ENCODE results near the gene XPO4.

DNA sequence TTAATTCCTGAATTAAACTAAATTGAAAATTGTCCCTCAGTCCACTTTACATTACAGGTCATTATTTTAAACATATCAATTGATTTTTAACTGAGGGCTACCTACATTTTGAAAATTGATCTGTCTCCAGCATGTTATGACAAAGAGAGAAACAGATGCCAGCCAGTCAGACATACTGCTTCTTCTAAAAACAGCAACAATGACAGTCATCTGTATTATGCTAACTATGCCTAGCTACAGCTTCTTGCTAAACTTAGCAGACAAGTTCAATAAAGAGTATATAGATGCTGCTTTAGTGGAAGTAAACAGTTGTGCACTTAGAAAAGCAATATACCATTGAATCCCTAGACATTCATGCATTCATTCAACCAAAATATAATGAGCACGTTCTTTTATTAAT lies 80.1 kb downstream of the XPO4 start:
- TF ChIP-seq, protein P1, sequence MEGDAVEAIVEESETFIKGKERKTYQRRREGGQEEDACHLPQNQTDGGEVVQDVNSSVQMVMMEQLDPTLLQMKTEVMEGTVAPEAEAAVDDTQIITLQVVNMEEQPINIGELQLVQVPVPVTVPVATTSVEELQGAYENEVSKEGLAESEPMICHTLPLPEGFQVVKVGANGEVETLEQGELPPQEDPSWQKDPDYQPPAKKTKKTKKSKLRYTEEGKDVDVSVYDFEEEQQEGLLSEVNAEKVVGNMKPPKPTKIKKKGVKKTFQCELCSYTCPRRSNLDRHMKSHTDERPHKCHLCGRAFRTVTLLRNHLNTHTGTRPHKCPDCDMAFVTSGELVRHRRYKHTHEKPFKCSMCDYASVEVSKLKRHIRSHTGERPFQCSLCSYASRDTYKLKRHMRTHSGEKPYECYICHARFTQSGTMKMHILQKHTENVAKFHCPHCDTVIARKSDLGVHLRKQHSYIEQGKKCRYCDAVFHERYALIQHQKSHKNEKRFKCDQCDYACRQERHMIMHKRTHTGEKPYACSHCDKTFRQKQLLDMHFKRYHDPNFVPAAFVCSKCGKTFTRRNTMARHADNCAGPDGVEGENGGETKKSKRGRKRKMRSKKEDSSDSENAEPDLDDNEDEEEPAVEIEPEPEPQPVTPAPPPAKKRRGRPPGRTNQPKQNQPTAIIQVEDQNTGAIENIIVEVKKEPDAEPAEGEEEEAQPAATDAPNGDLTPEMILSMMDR (IDR thresholded peaks at IDR 0.05), result no peak
- TF ChIP-seq EP300 (IDR thresholded peaks at IDR 0.05), result no peak
- no peak for TF ChIP-seq POLR2A (IDR thresholded peaks at IDR 0.05)

Measured in ovary (tissue), 3 donors.